GM23248 (cell line): ENCODE results near the gene HSD11B1L.

ENCODE experiments used
- EZH2 ChIP-seq: fragments of 200-600 bp; sonication (generic); IDR thresholded peaks from 2 replicates; pipeline ENCODE4 v1.6.1; 2018; ENCODE audit warnings: antibody characterized with exemption, mild to moderate bottlenecking; ENCODE audit not compliant: insufficient read depth, poor library complexity, severe bottlenecking
- EZH2phosphoT487 ChIP-seq: fragments of 200-600 bp; sonication (generic); IDR thresholded peaks from 2 replicates; pipeline ENCODE4 v1.6.1; 2018; ENCODE audit warnings: antibody characterized with exemption, moderate library complexity, mild to moderate bottlenecking, low read depth; ENCODE audit not compliant: insufficient read depth

GRCh38 chr19:5686326-5686646 lies 5.5 kb downstream of the HSD11B1L start:
- TF ChIP-seq EZH2phosphoT487 = no peak
- TF ChIP-seq EZH2 = no peak
